ENCODE data around the gene HSBP1L1.

Gene HSBP1L1

DNA sequence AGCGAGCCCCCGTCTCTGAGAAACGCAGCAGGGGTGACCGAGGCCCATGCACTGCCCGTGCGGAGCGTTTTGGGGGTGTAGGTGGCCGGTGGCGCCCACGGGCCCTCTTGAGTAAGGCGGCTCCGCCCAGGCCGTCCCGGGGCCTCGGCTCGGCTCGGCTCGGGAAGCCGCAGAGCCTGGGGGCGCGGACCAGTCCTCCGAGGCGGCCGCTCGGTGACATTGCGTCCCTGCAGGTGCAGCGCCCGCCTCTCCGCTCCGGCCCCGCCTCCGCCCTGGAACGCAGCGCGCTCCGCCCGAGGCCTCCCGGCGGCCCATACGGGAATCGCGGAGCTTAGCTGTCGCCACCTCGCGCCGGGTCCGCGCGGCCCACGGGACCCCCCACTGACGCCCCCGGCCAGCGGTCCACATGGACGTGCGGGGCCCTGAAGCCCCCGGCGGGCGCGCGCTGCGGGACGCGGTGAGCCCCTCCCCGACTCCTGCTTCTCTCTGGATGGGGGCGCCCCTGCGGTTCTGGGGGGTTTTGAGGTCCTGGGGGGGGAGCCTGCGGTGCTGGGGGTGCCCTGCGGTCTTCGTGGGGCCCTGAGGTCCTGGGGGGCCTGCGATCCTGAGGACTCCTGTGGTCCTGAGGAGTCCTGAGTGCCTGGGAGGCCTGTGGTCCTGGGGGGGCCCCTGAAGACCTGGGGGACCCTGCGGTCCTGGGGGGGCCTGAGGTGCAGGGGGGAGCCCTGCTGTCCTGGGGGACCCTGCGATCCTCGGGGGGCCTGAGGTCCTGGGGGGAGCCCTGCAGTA is at the start of gene HSBP1L1:
HSBP1L1 (plus strand) TSS at position 314 of the 789 bp plus-strand sequence; CDS start at position 407, 93 bp downstream.
- no peaks in the 10 kb centered on the region for H3K9me3 Mint-ChIP-seq
- ATAC-seq (peak; percentile 68), DNase-seq (peak; percentile 63 to 70)
- peaks cover 47% of the 10 kb centered on the region for H3K4me1 Mint-ChIP-seq
- H3K4me3 Mint-ChIP-seq = peak within 1 kb of the TSS; percentile 73 to 87
- H3K27me3 Mint-ChIP-seq = no peaks in the 10 kb centered on the region
- peak within 1 kb of the TSS; percentile 79 to 96 for H3K27ac Mint-ChIP-seq

DNA sequence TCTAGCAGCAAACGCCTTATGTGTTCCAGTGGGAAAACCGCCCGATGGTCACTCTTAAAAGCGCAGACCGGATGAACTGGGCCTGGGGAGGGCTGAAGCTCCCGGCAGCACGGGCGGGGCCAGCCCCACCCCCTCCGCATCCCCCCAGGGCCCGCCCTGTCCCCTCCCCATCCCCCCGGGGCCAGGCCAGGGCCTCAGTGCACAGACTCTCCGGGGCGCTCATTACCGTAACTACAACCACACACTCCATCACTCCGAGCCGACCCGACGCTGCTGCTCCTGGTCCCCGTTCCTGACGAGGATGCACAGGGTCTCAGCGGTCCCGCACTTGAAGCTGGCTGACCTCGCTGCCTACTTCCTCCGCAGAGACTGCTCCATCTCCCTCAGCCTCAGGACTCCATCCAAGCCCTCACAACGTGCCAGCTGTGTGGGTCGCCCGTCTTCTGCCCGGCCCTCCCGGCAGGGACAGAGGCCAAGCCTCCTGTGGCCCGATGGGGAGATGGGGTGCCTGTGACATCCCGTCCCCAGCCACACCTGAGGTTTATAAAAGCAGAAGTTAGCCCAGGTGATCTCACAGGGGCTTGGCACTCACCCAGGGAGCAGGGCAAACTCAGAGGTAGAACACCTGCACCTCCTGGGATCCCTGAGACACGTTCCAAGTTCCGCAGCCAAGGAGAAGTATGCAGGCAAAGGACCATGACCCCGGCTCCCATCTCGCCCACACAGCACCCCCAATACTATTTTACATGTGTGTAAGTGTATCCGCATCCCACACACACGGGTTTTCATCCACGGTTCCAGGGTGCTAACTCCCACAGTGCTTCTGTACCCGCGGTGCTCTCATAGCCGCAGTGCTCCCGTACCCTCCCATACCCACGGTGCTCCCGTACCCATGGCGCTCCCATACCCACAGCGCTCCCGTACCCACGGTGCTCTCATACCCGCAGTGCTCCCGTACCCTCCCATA is 49.0 kb upstream of the HSBP1L1 start:
- Mint-ChIP-seq H3K9me3 (peaks cover 0 to 19% of the 10 kb centered on the region in 2 donors), H3K27me3 (no peaks in the 10 kb centered on the region), H3K4me3 (no peak overlapping the region), H3K4me1 (peaks cover 47% of the 10 kb centered on the region), H3K27ac (peak overlapping the region in 1 of 2 donors; percentile 95)
- DNase-seq = no peak
- ATAC-seq = peak; percentile 50

DNA sequence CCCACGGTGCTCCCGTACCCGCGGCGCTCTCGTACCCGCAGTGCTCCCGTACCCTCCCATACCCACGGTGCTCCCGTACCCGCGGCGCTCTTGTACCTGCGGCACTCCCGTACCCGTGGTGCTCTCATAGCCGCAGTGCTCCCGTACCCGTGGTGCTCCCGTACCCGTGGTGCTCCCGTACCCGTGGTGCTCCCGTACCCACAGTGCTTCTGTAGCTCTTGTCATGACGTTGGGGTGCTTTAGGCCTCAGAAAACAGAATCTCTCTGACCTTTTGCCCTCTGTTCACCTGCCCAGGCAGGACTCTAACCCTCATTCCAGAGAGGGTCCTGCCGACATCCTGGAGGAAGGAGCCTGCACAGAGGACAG is 48.3 kb upstream of the HSBP1L1 start:
- Mint-ChIP-seq H3K27me3 (no peaks in the 10 kb centered on the region), H3K9me3 (peaks cover 0 to 19% of the 10 kb centered on the region in 2 donors), H3K27ac (peak overlapping the region in 1 of 2 donors; percentile 95), H3K4me1 (peaks cover 40% of the 10 kb centered on the region), H3K4me3 (no peak overlapping the region)
- DNase-seq = no peak
- ATAC-seq = no peak

DNA sequence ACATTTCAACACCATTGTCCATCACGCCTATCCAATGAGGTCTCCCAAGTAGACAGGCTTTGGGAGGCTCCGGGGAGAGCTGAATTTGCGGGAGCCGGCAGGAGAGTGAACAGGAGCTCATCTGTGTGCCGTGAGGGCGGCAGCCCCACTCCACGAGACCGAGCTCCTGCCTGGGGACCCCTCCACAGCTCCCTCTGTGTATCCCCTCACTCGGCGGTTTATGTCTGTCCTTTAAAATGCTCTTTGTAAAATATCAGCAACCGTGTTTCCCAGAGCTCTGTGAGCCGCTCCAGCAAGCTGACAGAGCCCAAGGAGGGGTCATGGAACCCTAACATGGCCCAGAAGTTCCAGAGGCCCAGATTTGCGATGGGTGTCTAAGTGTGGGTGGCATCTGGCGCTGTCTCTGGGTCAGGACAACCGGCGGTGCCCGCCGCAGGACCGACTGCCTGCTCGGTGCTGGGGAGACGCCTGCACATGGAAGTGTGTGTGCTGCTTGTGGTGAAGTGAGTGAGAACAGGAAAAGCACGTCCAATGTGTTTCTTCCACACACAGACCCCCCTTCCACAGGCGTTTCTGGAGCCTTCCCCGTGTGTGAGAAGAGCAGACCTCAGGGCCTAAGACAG is 47.8 kb upstream of the HSBP1L1 start:
- H3K27me3 Mint-ChIP-seq = no peaks in the 10 kb centered on the region
- ATAC-seq (no peak), DNase-seq (no peak)
- no peak overlapping the region for H3K4me3 Mint-ChIP-seq
- peak overlapping the region in 1 of 2 donors; percentile 80 for H3K27ac Mint-ChIP-seq
- peaks cover 37% of the 10 kb centered on the region for H3K4me1 Mint-ChIP-seq
- peaks cover 0 to 19% of the 10 kb centered on the region in 2 donors for H3K9me3 Mint-ChIP-seq

- Mint-ChIP-seq H3K9me3 (peaks cover 0 to 19% of the 10 kb centered on the region in 2 donors), H3K4me1 (peaks cover 33% of the 10 kb centered on the region), H3K4me3 (no peak overlapping the region), H3K27ac (peak overlapping the region in 1 of 2 donors; percentile 80), H3K27me3 (no peaks in the 10 kb centered on the region)
- ATAC-seq (no peak), DNase-seq (peak in 1 of 2 donors; percentile 7)
Measured at GRCh38 chr18:79917169-79917852, 47.1 kb upstream of the HSBP1L1 start.

GRCh38 chr18:79917853-79918614 is 46.4 kb upstream of the HSBP1L1 start:
- DNase-seq (peak in 1 of 2 donors; percentile 4), ATAC-seq (peak; percentile 34)
- H3K27me3 Mint-ChIP-seq = no peaks in the 10 kb centered on the region
- no peak overlapping the region for H3K4me3 Mint-ChIP-seq
- peak overlapping the region in 1 of 2 donors; percentile 42 for H3K27ac Mint-ChIP-seq
- peaks cover 25% of the 10 kb centered on the region for H3K4me1 Mint-ChIP-seq
- H3K9me3 Mint-ChIP-seq = peaks cover 0 to 19% of the 10 kb centered on the region in 2 donors

GRCh38 chr18:79918615-79919011 is 45.8 kb upstream of the HSBP1L1 start:
- ATAC-seq (peak; percentile 10), DNase-seq (peak in 1 of 2 donors; percentile 4)
- no peaks in the 10 kb centered on the region for H3K27me3 Mint-ChIP-seq
- no peak overlapping the region for H3K27ac Mint-ChIP-seq
- no peak overlapping the region for H3K4me3 Mint-ChIP-seq
- peaks cover 20% of the 10 kb centered on the region for H3K4me1 Mint-ChIP-seq
- H3K9me3 Mint-ChIP-seq = peaks cover 0 to 19% of the 10 kb centered on the region in 2 donors

DNA sequence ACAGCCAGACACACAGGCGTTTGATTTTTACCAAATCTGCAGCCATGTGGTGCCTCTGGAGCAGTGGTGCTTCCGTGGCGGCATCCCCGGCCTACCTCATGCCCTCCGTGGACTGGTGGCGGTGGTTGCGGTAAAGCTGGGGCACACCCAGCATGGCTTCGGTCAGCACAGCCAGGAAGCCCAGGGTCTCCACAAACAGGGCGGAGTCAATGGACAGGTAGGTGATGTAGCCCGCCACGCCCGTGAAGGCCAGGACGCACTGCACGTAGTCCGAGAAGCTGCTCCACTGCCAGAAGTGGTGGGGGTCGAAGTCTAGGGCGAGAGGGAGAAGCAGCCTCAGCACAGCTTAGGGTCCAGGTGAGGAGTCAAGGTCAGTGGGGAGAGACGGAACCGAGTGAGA is 45.4 kb upstream of the HSBP1L1 start:
- no peak for DNase-seq
- no peak overlapping the region for H3K4me3 Mint-ChIP-seq
- ATAC-seq = no peak
- peaks cover 0 to 19% of the 10 kb centered on the region in 2 donors for H3K9me3 Mint-ChIP-seq
- peaks cover 15% of the 10 kb centered on the region for H3K4me1 Mint-ChIP-seq
- H3K27ac Mint-ChIP-seq = no peak overlapping the region
- H3K27me3 Mint-ChIP-seq = no peaks in the 10 kb centered on the region

- no peaks in the 10 kb centered on the region for H3K27me3 Mint-ChIP-seq
- ATAC-seq (peak; percentile 43), DNase-seq (peak in 1 of 2 donors; percentile 5)
- no peak overlapping the region for H3K27ac Mint-ChIP-seq
- H3K9me3 Mint-ChIP-seq = no peaks in the 10 kb centered on the region
- H3K4me3 Mint-ChIP-seq = no peak overlapping the region
- H3K4me1 Mint-ChIP-seq = no peaks in the 10 kb centered on the region
Measured at GRCh38 chr18:79921984-79922965, 42.2 kb upstream of the HSBP1L1 start.

GRCh38 chr18:79922971-79923411 is 41.5 kb upstream of the HSBP1L1 start:
- Mint-ChIP-seq H3K9me3 (no peaks in the 10 kb centered on the region), H3K4me3 (no peak overlapping the region), H3K27ac (no peak overlapping the region), H3K27me3 (no peaks in the 10 kb centered on the region), H3K4me1 (no peaks in the 10 kb centered on the region)
- ATAC-seq (peak; percentile 58), DNase-seq (peak in 1 of 2 donors; percentile 8)

DNA sequence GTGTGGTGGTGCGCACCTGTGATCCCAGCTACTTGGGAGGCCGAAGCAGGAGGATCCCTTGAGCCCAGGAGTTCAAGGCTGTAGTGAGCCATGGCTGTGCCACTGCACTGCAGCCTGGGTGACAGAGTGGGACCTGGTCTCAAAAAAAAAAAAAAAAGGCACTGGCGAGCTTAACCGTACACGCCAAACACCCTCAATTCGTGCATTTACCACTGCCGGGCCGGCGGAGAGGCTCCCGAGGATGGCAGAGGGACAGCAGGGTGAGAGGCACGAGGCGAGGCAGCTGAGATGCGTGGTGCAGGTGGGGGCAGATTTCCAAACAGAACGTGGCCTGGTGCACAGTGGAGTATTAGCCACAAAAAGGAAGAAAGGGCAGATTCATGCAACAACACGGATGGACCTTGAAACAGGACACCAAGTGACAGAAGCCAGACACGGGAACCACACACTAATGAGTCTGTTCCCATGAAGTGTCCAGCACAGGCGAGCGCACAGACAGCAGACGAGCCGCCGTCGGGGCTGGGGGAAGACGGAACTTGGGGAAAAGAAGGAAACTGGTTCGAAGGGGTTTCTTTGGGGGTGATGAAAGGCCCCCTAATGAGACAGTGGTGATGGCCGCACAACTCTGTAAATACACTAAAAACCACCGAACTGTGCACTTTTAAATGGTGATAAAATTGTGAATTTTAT is 40.4 kb upstream of the HSBP1L1 start:
- no peak for DNase-seq
- Mint-ChIP-seq H3K27ac (no peak overlapping the region), H3K27me3 (no peaks in the 10 kb centered on the region)

DNA sequence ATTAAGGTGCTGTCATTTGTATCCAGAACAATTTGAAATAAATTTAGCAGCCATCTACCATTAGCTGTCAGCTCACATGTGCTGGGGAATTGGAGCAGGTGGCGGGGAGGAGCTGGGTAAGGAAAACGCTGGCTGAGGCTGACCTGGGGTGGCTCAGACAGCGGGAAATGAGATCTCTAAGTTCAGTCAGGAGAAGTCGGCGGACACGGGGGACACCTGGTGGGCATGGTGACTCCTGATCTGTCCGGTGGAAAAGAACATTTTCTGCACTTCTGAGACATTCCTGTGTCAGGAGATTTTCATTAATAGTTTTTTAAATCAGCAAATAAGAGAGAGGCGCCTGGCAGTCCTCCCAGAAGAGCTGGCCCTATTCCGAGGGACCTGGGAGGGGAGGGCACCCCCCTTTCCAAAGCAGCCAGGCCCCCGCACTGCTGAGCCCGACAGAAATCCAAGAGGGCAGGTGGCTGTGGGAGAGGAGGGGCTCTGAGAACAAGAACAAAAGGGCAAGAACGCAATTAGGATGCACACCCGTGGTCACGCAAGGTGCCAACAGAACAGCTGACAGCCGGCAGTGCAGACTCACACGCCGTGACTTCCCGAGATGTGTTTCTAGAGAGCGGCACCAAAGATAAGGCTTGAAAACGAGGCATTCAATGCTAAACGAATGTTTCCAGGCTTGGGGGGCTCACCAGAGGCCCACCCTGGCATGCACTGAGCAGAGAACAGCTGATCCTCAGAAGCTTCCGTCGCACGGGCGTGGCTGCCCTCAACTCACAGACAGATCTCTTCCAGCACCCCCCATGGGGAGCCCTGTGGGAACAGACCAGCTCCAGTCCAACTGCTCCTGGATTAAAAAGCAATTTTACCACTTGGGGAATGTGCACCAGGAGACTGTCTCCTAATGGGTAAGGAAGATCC is 39.4 kb upstream of the HSBP1L1 start:
- Mint-ChIP-seq H3K4me3 (no peak overlapping the region), H3K27me3 (no peaks in the 10 kb centered on the region), H3K9me3 (peaks cover 15 to 18% of the 10 kb centered on the region in 2 donors), H3K4me1 (no peaks in the 10 kb centered on the region), H3K27ac (peak overlapping the region in 1 of 2 donors; percentile 54)
- DNase-seq (peak in 1 of 2 donors; percentile 3), ATAC-seq (no peak)

More for the DNA sequence above, 40.4 kb upstream of the HSBP1L1 start:
- H3K4me1 Mint-ChIP-seq = no peaks in the 10 kb centered on the region
- no peak for ATAC-seq
- no peak overlapping the region for H3K4me3 Mint-ChIP-seq
- peaks cover 5 to 8% of the 10 kb centered on the region in 2 donors for H3K9me3 Mint-ChIP-seq
